Keratinocyte (primary cell): ENCODE measurements around the gene ATF7IP.

Experiments used
- EZH2 ChIP-seq: IDR thresholded peaks from one replicate; pipeline ENCODE4 v1.6.1; 2012; ENCODE audit warnings: inconsistent platforms, mild to moderate bottlenecking, low read length, moderate library complexity
- TF ChIP-seq, protein P1 (sequence below), 3 experiments: IDR thresholded peaks in 1 of 3; conservative IDR thresholded peaks in 1 of 3; optimal IDR thresholded peaks in 1 of 3; 2 replicates in 2 of 3; 3 replicates in 1 of 3; pipeline versions ENCODE3 to v1.5.1; 2011; ENCODE audit warnings: low read length in 3 of 3, mild to moderate bottlenecking in 3 of 3, moderate library complexity in 2 of 3, control low read depth in 1 of 3, inconsistent platforms in 1 of 3; ENCODE audit not compliant: insufficient read depth in 2 of 3; ENCODE audit errors: extremely low read depth in 1 of 3

DNA sequence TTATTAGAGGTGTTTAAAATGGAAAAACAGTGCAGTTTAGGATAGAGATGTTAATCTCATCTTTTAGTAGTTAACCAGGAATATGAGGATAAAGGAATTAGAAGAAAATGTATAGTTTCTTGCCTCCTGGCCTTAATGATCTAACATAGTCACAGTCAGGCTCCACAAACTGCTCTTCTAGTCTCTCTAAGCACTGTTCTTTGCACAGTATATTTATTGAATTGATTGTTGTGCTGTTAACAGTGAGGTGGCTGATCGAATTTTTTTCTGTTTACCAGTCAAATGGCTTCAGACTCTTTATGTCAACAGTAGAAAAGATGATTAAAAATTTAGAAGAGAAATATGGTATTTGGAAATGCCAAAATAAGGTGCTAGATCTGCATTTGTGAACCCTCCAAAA, 37.8 kb downstream of the ATF7IP start:
- TF ChIP-seq, protein P1, sequence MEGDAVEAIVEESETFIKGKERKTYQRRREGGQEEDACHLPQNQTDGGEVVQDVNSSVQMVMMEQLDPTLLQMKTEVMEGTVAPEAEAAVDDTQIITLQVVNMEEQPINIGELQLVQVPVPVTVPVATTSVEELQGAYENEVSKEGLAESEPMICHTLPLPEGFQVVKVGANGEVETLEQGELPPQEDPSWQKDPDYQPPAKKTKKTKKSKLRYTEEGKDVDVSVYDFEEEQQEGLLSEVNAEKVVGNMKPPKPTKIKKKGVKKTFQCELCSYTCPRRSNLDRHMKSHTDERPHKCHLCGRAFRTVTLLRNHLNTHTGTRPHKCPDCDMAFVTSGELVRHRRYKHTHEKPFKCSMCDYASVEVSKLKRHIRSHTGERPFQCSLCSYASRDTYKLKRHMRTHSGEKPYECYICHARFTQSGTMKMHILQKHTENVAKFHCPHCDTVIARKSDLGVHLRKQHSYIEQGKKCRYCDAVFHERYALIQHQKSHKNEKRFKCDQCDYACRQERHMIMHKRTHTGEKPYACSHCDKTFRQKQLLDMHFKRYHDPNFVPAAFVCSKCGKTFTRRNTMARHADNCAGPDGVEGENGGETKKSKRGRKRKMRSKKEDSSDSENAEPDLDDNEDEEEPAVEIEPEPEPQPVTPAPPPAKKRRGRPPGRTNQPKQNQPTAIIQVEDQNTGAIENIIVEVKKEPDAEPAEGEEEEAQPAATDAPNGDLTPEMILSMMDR (optimal IDR thresholded peaks at IDR 0.05 in 1 of 3, IDR thresholded peaks at IDR 0.05 in 1 of 3, conservative IDR thresholded peaks at IDR 0.05 in 1 of 3; ENCODE audit: extremely low read depth in 1 of 3, insufficient read depth in 2 of 3, low read length in 3 of 3) = no peak
- TF ChIP-seq EZH2 = no peak
